ENCODE measurements around the gene ZNF296. TPM values are rescaled to one million over a fixed set of nuclear protein-coding genes. Genes with fewer than 3 reads are reported as not detected.

Gene ZNF296
- total and polyA plus RNA-seq, 2 of the 8 experiments (the other 6 are each of a cell fraction or from before 2014, with no cell fraction given): 2.7 to 7.5 TPM

DNA sequence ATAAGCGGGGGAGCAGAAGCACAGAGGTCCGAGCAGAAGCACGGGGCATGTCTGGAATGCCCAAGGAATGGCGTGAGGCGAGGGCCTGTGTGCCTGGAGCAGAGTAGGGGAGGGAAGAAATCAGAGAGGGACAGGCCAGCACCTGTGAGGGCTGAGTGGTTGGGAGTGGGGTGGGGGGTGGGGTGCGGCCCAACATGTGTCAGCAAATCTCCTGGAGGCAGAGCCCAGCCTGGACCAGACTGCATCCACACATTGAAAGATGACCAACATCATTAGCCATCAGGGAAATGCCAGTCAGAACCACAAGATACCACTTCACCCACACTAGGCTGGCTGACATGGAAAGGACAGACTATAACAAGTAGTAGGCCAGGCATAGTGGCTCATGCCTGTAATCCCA lies 26.2 kb downstream of the ZNF296 start:
- H2AK5ac ChIP-seq (ENCODE audit: low read depth, low read length): no peak overlapping the region
- no peak overlapping the region for H3K14ac ChIP-seq (ENCODE audit: insufficient read length)
- H3K4me2 ChIP-seq (ENCODE audit: insufficient read depth in 1 of 2, low read depth in 2 of 2, low read length in 2 of 2): no peak overlapping the region
- no peak overlapping the region for H3K23ac ChIP-seq (ENCODE audit: insufficient read length)
- H4K20me1 ChIP-seq (replicated peaks in 1 of 2; ENCODE audit: control insufficient read depth in 1 of 2, insufficient read depth in 2 of 2, low read length in 2 of 2): peaks cover 17 to 20% of the 10 kb centered on the region in 2 experiments
- peaks cover 11% of the 10 kb centered on the region for H3K79me1 ChIP-seq (ENCODE audit: low read depth, low read length)
- WGBS, 2 experiments (ENCODE audit: extremely low coverage in 1 of 2, insufficient coverage in 1 of 2, insufficient read length in 1 of 2, insufficient replicate concordance in 2 of 2, low coverage in 1 of 2, low lambda C conversion rate in 2 of 2, missing lambda C conversion rate in 1 of 2): 98% methylated on average over 5 of the region's 6 CpGs; no CpG with 5 or more reads in 1 of the 2 experiments
- DNase-seq (ENCODE audit: low read depth in 1 of 2, low spot score in 2 of 2) (no peak), FAIRE-seq (no peak)
- H3K23me2 ChIP-seq (ENCODE audit: low read depth, low read length): no peaks in the 10 kb centered on the region
- no peak overlapping the region for H4K91ac ChIP-seq (replicated peaks; ENCODE audit: insufficient read length, low read length)
- H2BK15ac ChIP-seq (ENCODE audit: low read length): no peak overlapping the region
- no peaks in the 10 kb centered on the region for H3K9me3 ChIP-seq (ENCODE audit: insufficient read depth in 2 of 2, low read depth in 1 of 2, low read length in 1 of 2)
- H3K27me3 ChIP-seq (replicated peaks in 1 of 4; ENCODE audit: control insufficient read depth in 3 of 4, extremely low read depth in 1 of 4, insufficient read depth in 3 of 4, low read length in 3 of 4): no peaks in the 10 kb centered on the region
- no peak overlapping the region for H2AFZ ChIP-seq (ENCODE audit: low read length)
- no peak overlapping the region for H2BK12ac ChIP-seq (ENCODE audit: low read depth, low read length)
- ChIA-PET POLR2A (ENCODE audit: partially characterized antibody) (interaction anchor here (1.1 to 1.5 kb wide), 7 partner anchors 9 to 30 kb away, joined by 3 to 11 read pairs (median 3); partner anchors contain the start of gene CLASRP), CTCF (ENCODE audit: partially characterized antibody) (interaction anchor here (1.4 to 2.3 kb wide), 5 partner anchors 10 to 87 kb away, joined by 3 to 11 read pairs (median 5); no protein-coding TSS in a partner anchor)
- no peak overlapping the region for H3K4me3 ChIP-seq (ENCODE audit: extremely low read depth in 1 of 4, insufficient read depth in 2 of 4, low read depth in 3 of 4, low read length in 4 of 4)
- H3K9ac ChIP-seq (replicated peaks in 1 of 4; ENCODE audit: extremely low read depth in 1 of 4, low read depth in 3 of 4, low read length in 3 of 4): no peak overlapping the region
- H4K5ac ChIP-seq (ENCODE audit: insufficient read length, low read depth, low read length): no peak overlapping the region
- H3K18ac ChIP-seq (ENCODE audit: extremely low read depth, low read length): no peak overlapping the region
- peaks cover 0 to 45% of the 10 kb centered on the region in 2 experiments; a peak in 2 of 4 replicates for H3K79me2 ChIP-seq (ENCODE audit: control insufficient read depth in 1 of 2, insufficient read depth in 2 of 2, low read length in 2 of 2)
- no peak overlapping the region; the same call in 1 of the 2 replicates for H2BK5ac ChIP-seq (ENCODE audit: low read depth, low read length)
- no peak overlapping the region for H2BK120ac ChIP-seq (replicated peaks; ENCODE audit: low read depth, low read length)
- no peaks in the 10 kb centered on the region for H3K4me1 ChIP-seq (replicated peaks in 1 of 4; ENCODE audit: control insufficient read depth in 3 of 4, insufficient read depth in 4 of 4, low read length in 3 of 4)
- H3K4ac ChIP-seq (replicated peaks; ENCODE audit: insufficient read length, low read depth, low read length): no peak overlapping the region
- H3K36me3 ChIP-seq (ENCODE audit: control insufficient read depth in 2 of 4, insufficient read depth in 4 of 4, low read length in 3 of 4): peaks cover 2 to 31% (median 10%) of the 10 kb centered on the region in 4 experiments; a peak in 6 of 8 replicates
- TF ChIP-seq SP2 (IDR thresholded peaks at IDR 0.05; ENCODE audit: low read length): no peak
- TF ChIP-seq, protein P1, sequence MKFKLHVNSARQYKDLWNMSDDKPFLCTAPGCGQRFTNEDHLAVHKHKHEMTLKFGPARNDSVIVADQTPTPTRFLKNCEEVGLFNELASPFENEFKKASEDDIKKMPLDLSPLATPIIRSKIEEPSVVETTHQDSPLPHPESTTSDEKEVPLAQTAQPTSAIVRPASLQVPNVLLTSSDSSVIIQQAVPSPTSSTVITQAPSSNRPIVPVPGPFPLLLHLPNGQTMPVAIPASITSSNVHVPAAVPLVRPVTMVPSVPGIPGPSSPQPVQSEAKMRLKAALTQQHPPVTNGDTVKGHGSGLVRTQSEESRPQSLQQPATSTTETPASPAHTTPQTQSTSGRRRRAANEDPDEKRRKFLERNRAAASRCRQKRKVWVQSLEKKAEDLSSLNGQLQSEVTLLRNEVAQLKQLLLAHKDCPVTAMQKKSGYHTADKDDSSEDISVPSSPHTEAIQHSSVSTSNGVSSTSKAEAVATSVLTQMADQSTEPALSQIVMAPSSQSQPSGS (IDR thresholded peaks at IDR 0.05; ENCODE audit: low read length): no peak
- no peak overlapping the region for H3K27ac ChIP-seq (ENCODE audit: low read depth, low read length)
- no peak overlapping the region for H2BK20ac ChIP-seq (ENCODE audit: low read length)
- no peak overlapping the region for H3K56ac ChIP-seq (replicated peaks; ENCODE audit: insufficient read length, low read depth, low read length)
- no peak overlapping the region for H4K8ac ChIP-seq (ENCODE audit: extremely low read depth, insufficient read depth, low read length)

Measured in H1 (cell line).